GM21423 (cell line): ENCODE data around the gene NASP.

Experiments used
- ATAC-seq: cut with Tn5 transposase; IDR thresholded peaks from one replicate; pipeline ENCODE4 v1.9.1; 2021; ENCODE audit warnings: mild to moderate bottlenecking, moderate library complexity; ENCODE audit not compliant: unreplicated experiment

NASP gene

GRCh38 chr1:45617618-45618017 lies 33.8 kb downstream of the NASP start:
- no peak for ATAC-seq

GRCh38 chr1:45619149-45619921 lies 35.5 kb downstream of the NASP start:
- ATAC-seq = no peak

GRCh38 chr1:45620588-45621500 lies 37.0 kb downstream of the NASP start:
- ATAC-seq = no peak

GRCh38 chr1:45621501-45621836 lies 37.6 kb downstream of the NASP start:
- ATAC-seq = no peak

- no peak for ATAC-seq
Measured at GRCh38 chr1:45621895-45622523, 38.2 kb downstream of the NASP start.

- ATAC-seq = no peak
Measured at GRCh38 chr1:45622524-45623394, 38.9 kb downstream of the NASP start.

- no peak for ATAC-seq
Measured at GRCh38 chr1:45623972-45624371, 40.1 kb downstream of the NASP start, which contains the start of gene CCDC17. Gene CCDC17 (minus strand): TSS chr1:45624054. CDS start chr1:45623909, 145 bp downstream.

- ATAC-seq = no peak
Measured at GRCh38 chr1:45629035-45629434, 45.2 kb downstream of the NASP start.

GRCh38 chr1:45630429-45630828 lies 46.6 kb downstream of the NASP start:
- ATAC-seq = no peak

GRCh38 chr1:45635211-45635610 lies 51.4 kb downstream of the NASP start:
- no peak for ATAC-seq

- ATAC-seq = no peak
Measured at GRCh38 chr1:45640293-45640692, 56.5 kb downstream of the NASP start.

GRCh38 chr1:45643321-45643720 lies 59.5 kb downstream of the NASP start:
- ATAC-seq = no peak

GRCh38 chr1:45643978-45644377 lies 60.1 kb downstream of the NASP start:
- ATAC-seq = no peak

- ATAC-seq = no peak
Measured at GRCh38 chr1:45644661-45645060, 60.8 kb downstream of the NASP start.

- ATAC-seq = no peak
Measured at GRCh38 chr1:45647248-45648021, 63.6 kb downstream of the NASP start.

GRCh38 chr1:45654540-45655280 lies 70.9 kb downstream of the NASP start:
- no peak for ATAC-seq

GRCh38 chr1:45656573-45657226 lies 72.9 kb downstream of the NASP start:
- ATAC-seq = no peak

- ATAC-seq = no peak
Measured at GRCh38 chr1:45658171-45658570, 74.3 kb downstream of the NASP start.

- no peak for ATAC-seq
Measured at GRCh38 chr1:45659222-45659621, 75.4 kb downstream of the NASP start.
